Sigmoid colon (tissue), 4 donors: Measurements from ENCODE around the gene RBFOX1.

Experiments
- CTCF ChIP-seq, 4 experiments: fragments of 450-650 bp in 3 of 4; fragments of 200-600 bp in 1 of 4; IDR thresholded peaks; one replicate each; pipeline ENCODE4 v1.5.1; 2016 to 2019; ENCODE audit warnings: antibody characterized with exemption in 4 of 4, mild to moderate bottlenecking in 3 of 4, moderate library complexity in 2 of 4
- EP300 ChIP-seq, 4 donors: sonication (generic); formaldehyde crosslinking; IDR thresholded peaks; one replicate each; pipeline ENCODE4 v1.6.1; 2017; ENCODE audit warnings: antibody characterized with exemption in 4 of 4
- POLR2A ChIP-seq, 2 donors: fragments of 450-650 bp; IDR thresholded peaks; one replicate each; pipeline ENCODE4 v1.6.1; 2016; ENCODE audit warnings: antibody characterized with exemption in 2 of 2, mild to moderate bottlenecking in 2 of 2, moderate library complexity in 2 of 2

GRCh38 chr16:7742626-7743025 lies 410.0 kb downstream of the RBFOX1 start:
- TF ChIP-seq CTCF (IDR thresholded peaks at IDR 0.05) (no peak), POLR2A (IDR thresholded peaks at IDR 0.05) (no peak), EP300 (IDR thresholded peaks at IDR 0.05) (no peak)
